Transverse colon (tissue), 4 donors: Measurements from ENCODE around the gene UTP11. TPM values are rescaled to one million over a fixed set of nuclear protein-coding genes. Genes with fewer than 3 reads are reported as not detected.

ENCODE experiments used
- DNase-seq: peaks from one replicate; pipeline ENCODE4 v3.0.0-alpha.2; 2019
- H3K27ac ChIP-seq, 4 donors: fragments of 200-600 bp; sonication (generic); 2 replicates each; pipeline ENCODE4 v1.5.1; 2016 to 2018; ENCODE audit warnings: inconsistent platforms in 4 of 4
- H3K27me3 ChIP-seq: fragments of 200-600 bp; sonication (generic); 2 replicates; pipeline ENCODE4 v1.5.1; 2017; ENCODE audit warnings: inconsistent platforms
- H3K36me3 ChIP-seq, 4 donors: fragments of 200-600 bp; sonication (generic); 2 replicates each; pipeline ENCODE4 v1.5.1; 2017 to 2019; ENCODE audit warnings: inconsistent platforms in 4 of 4
- H3K4me1 ChIP-seq, 4 donors: fragments of 200-600 bp; sonication (generic); 2 replicates each; pipeline ENCODE4 v1.5.1; 2017 to 2020; ENCODE audit warnings: inconsistent platforms in 4 of 4
- H3K4me3 ChIP-seq, 4 donors: fragments of 200-600 bp; sonication (generic); 1 replicate in 1 of 4; 2 replicates in 3 of 4; pipeline versions ENCODE4 v1.5.1 to v1.6.1; 2017 to 2019; ENCODE audit warnings: inconsistent platforms in 4 of 4
- H3K9me3 ChIP-seq, 2 donors: fragments of 200-600 bp; sonication (generic); 2 replicates each; pipeline ENCODE4 v1.5.1; 2017 to 2019; ENCODE audit warnings: inconsistent platforms in 2 of 2
- EP300 ChIP-seq: sonication (generic); formaldehyde crosslinking; IDR thresholded peaks from one replicate; pipeline ENCODE4 v1.6.1; 2017; ENCODE audit warnings: antibody characterized with exemption, low read depth
- POLR2A ChIP-seq: fragments of 450-650 bp; IDR thresholded peaks from one replicate; pipeline ENCODE4 v1.6.1; 2016; ENCODE audit warnings: antibody characterized with exemption, mild to moderate bottlenecking, moderate library complexity
- POLR2AphosphoS5 ChIP-seq, 3 donors: sonication (generic); formaldehyde crosslinking; IDR thresholded peaks; one replicate each; pipeline ENCODE4 v1.6.1; 2016; ENCODE audit warnings: antibody characterized with exemption in 3 of 3
- WGBS, 2 donors: methylation state at CpG; one replicate each; pipeline ENCODE4 v1.1.5; 2018; ENCODE audit warnings: low coverage in 1 of 2; 5-methylcytosine and 5-hydroxymethylcytosine counted together
- in situ Hi-C, 4 donors: fragments of 200-750 bp; cut with MboI; loops; one replicate each; pipeline versions ENCODE4 v1.15.0 to v1.15.1; 2017; ENCODE audit warnings: low sequenced_read_pairs in 3 of 4, low pct_ligation_motif_present in 1 of 4, low pct_unique_long_range_greater_than_20kb in 1 of 4
- intact Hi-C: fragments of 100-400 bp; cut with DNase I; formaldehyde crosslinking; loops from one replicate; pipeline ENCODE4 v1.15.1; 2023; ENCODE audit warnings: low total_unique reads
- small RNA-seq, 4 donors: library from RNA; depleted of rRNA; stranded (forward); fragments of <200 nt; gene quantifications; one replicate each; pipeline ENCODE3, GENCODE V24; 2016
- total RNA-seq, 4 donors: library from RNA; depleted of rRNA; stranded (reverse); fragments of >200 nt; gene quantifications; one replicate each; pipeline ENCODE4 v1.1.0, GENCODE V29; 2016
- TF ChIP-seq, protein P1 (sequence below), 5 experiments: fragments of 200-600 bp in 3 of 5; fragments of 450-650 bp in 2 of 5; sonication (generic) in 3 of 5; IDR thresholded peaks; 1 replicate in 2 of 5; 2 replicates in 3 of 5; pipeline ENCODE4 v1.5.1; 2016 to 2017; ENCODE audit warnings: antibody characterized with exemption in 5 of 5, inconsistent platforms in 3 of 5, mild to moderate bottlenecking in 2 of 5, moderate library complexity in 1 of 5

UTP11 gene
- total RNA-seq, 4 donors from 2014 or later = 3.2 to 22.2 (median 15.3) TPM

DNA sequence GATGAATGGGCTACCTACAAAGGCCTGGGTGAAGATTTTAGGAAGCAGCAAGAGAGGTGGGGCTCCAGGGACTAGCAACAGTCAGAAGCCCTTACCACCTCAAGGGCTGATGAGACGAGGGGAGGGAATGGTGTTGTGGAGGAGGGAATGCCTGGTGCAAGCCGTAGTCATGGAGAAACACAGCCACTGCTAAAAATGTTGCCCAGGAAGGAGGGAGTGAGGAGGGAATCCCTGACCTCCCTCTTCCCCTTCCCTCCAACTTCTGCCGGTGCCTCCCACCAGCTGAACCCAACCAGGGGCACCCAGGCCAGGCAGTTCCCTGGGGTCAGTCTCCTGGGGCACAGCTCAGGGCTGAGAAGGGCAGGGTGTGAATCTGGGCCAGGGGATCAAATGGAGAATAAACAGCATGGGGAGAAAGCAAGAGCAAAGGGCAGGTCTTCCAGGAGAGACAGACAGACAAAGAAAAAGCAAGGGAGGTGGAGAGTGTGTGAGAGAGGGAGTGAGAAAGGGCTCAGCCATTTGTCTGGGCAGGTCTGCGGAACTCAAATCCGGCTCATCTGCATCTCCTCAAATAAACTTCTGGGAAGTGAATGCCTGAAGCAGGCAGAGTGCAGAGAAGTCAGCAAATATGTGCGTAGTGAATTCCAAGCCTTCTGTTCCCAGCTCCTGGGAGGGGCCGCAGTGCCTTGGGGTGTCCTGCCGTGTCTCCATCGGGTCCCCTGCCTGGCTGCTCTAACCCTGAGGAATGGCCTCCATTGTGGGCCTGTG, 61.2 kb downstream of the UTP11 start:
- 56% methylated on average over 9 of the region's 9 CpGs; no CpG with 5 or more reads in 1 of the 2 donors for WGBS, 2 donors
- H3K27me3 ChIP-seq = peaks cover 37% of the 10 kb centered on the region

DNA sequence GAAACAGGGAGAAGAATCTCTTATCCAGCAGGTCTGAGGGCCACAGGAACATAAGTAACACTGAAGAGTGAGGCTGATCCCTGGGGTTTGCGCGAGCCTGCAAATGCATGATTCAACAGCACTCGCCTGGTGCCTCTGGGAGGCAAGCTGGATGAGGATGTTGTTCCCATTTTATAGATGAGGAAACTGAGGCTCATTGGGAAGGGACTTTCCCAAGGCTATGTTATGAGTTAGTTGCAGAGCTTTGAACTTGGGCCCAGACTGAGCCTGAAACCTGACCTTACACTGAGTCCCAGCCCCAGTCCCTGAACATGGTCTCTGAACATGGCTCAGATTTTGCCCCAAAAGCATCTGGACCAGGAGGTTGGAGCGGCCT, 61.8 kb downstream of the UTP11 start:
- TF ChIP-seq POLR2AphosphoS5 (IDR thresholded peaks at IDR 0.05) (no peak), EP300 (no peak), POLR2A (no peak)
- TF ChIP-seq, protein P1, sequence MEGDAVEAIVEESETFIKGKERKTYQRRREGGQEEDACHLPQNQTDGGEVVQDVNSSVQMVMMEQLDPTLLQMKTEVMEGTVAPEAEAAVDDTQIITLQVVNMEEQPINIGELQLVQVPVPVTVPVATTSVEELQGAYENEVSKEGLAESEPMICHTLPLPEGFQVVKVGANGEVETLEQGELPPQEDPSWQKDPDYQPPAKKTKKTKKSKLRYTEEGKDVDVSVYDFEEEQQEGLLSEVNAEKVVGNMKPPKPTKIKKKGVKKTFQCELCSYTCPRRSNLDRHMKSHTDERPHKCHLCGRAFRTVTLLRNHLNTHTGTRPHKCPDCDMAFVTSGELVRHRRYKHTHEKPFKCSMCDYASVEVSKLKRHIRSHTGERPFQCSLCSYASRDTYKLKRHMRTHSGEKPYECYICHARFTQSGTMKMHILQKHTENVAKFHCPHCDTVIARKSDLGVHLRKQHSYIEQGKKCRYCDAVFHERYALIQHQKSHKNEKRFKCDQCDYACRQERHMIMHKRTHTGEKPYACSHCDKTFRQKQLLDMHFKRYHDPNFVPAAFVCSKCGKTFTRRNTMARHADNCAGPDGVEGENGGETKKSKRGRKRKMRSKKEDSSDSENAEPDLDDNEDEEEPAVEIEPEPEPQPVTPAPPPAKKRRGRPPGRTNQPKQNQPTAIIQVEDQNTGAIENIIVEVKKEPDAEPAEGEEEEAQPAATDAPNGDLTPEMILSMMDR (IDR thresholded peaks at IDR 0.05) = no peak
- H3K4me3 ChIP-seq = no peak overlapping the region
- H3K27me3 ChIP-seq = peaks cover 32% of the 10 kb centered on the region
- no peaks in the 10 kb centered on the region for H3K4me1 ChIP-seq
- DNase-seq = no peak
- H3K36me3 ChIP-seq = no peaks in the 10 kb centered on the region
- intact Hi-C loops = no loop called here
- in situ Hi-C loops = loop anchor here in 1 of 4 donors (25.0 kb wide), 1 partner anchor 738 kb away; no protein-coding TSS in a partner anchor
- H3K27ac ChIP-seq = no peak overlapping the region
- 80% methylated on average over 4 of the region's 4 CpGs; no CpG with 5 or more reads in 1 of the 2 donors for WGBS, 2 donors
- no peaks in the 10 kb centered on the region for H3K9me3 ChIP-seq

More for the DNA sequence above, 61.2 kb downstream of the UTP11 start:
- TF ChIP-seq EP300 = no peak
- TF ChIP-seq, protein P1 (IDR thresholded peaks at IDR 0.05) = no peak
- no peak for TF ChIP-seq POLR2A
- no peak for TF ChIP-seq POLR2AphosphoS5 (IDR thresholded peaks at IDR 0.05)
- no peak overlapping the region for H3K4me3 ChIP-seq
- in situ Hi-C loops = loop anchor here in 1 of 4 donors (25.0 kb wide), 1 partner anchor 739 kb away; no protein-coding TSS in a partner anchor
- no peaks in the 10 kb centered on the region for H3K36me3 ChIP-seq
- intact Hi-C loops = no loop called here
- no peak overlapping the region for H3K27ac ChIP-seq
- H3K4me1 ChIP-seq = no peaks in the 10 kb centered on the region
- no peaks in the 10 kb centered on the region for H3K9me3 ChIP-seq
- DNase-seq = no peak

Small RNA genes within 50 kb of the gene (small RNA-seq; reads per million reads assigned to genes)
- 0 reads per million in 4 donors for gene RNU6-510P

Other genes with a start within 250 kb of the UTP11 start
- gene EPHA10, start 247.6 kb upstream of the UTP11 start, total RNA-seq = 10 to 100 TPM; 54.5 to 94.3 (median 77.6) TPM
- 1 to 10 TPM; 1.1 to 9.6 (median 5.7) TPM for gene MANEAL, start 218.9 kb upstream of the UTP11 start, total RNA-seq
- 10 to 100 TPM; 48.9 to 71.6 (median 55.2) TPM for gene C1orf122, start 204.9 kb upstream of the UTP11 start, total RNA-seq
- 10 to 100 TPM in 3 of 4 donors, 1 to 10 TPM in 1; 3.4 to 17.2 (median 11.6) TPM for gene YRDC, start 204.5 kb upstream of the UTP11 start, total RNA-seq
- 10 to 100 TPM in 2 of 4 donors, 1 to 10 TPM in 2; 2.2 to 20.2 (median 9.3) TPM for gene MTF1, start 153.1 kb upstream of the UTP11 start, total RNA-seq
- gene INPP5B, start 65.7 kb upstream of the UTP11 start, total RNA-seq = 10 to 100 TPM; 32.6 to 43.6 (median 39.1) TPM
- 10 to 100 TPM; 17.7 to 55.0 (median 39.5) TPM for gene SF3A3, start 22.7 kb upstream of the UTP11 start, total RNA-seq
- 10 to 100 TPM in 3 of 4 donors, 1 to 10 TPM in 1; 3.0 to 19.1 (median 12.2) TPM for gene FHL3, start 7.2 kb upstream of the UTP11 start, total RNA-seq
- not detected for gene POU3F1, start 34.1 kb downstream of the UTP11 start, total RNA-seq